ENCODE results near the gene TEX101. TPM values are rescaled to one million over a fixed set of nuclear protein-coding genes. Genes with fewer than 3 reads are reported as not detected.
"Not testable (repeated sequence)": the region's sequence is repeated elsewhere in the genome, so short reads cannot be mapped to it uniquely, and the experiment has no call there.

The TEX101 gene
- total RNA-seq, 2 donors from 2014 or later, result not detected

DNA sequence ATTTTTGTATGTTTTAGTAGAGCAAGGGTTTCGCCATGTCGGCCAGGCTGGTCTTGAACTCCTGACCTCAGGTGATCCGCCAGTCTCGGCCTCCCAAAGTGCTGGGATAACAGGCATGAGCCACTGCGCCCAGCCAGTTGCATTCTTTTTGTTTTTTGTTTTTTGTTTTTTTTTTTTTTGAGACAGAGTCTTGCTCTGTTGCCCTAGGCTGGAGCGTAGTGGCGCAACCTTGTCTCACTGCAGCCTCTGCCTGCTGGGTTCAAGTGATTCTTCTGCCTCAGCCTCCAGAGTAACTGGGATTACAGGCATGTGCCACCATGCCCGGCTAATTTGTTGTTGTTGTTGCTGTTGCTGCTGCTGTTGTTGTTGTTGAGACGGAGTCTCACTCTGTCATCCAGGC lies 29.4 kb downstream of the TEX101 start:
- not testable (repeated sequence) for ATAC-seq, DNase-seq
- intact Hi-C loops (cut with DNase I), result loop anchor here in 1 of 2 donors (10.0 kb wide), 1 partner anchor 211 kb away; no protein-coding TSS in a partner anchor

DNA sequence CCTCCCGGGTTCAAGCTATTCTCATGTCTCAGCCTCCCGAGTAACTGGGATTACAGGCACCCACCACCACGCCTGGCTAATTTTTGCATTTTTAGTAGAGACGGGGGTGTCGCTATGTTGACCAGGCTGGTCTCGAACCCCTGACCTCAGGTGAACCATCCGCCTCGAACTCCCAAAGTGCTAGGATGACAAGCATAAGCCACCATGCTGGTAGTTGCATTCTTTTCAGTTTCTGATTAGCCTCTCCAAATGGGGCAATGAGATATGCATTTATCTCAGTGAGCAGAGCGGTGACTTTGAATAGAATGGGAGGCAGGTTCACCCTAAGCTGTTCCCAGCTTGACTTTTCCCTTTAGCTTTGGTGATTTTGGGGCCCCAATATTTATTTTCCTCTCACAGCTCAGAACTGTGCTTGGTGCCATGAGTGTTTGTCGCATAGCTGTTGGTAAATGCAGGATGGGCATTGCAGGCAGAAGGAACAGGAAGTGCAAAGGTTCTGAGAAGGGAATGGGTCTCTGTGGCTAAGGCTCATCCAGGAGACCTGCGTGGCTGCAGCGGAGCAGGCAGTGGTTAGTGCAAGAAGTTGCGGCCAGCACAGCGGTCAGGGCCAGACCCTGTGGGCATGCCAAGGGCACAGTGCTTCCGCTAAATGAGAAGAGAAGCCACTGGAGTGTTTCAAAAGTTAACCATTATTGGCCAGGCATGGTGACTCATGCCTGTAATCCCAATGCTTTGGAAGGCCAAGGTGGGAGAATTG lies 30.0 kb downstream of the TEX101 start:
- DNase-seq, result no peak
- intact Hi-C loops (cut with DNase I), result loop anchor here in 1 of 2 donors (10.0 kb wide), 1 partner anchor 210 kb away; no protein-coding TSS in a partner anchor
- no peak for ATAC-seq

DNA sequence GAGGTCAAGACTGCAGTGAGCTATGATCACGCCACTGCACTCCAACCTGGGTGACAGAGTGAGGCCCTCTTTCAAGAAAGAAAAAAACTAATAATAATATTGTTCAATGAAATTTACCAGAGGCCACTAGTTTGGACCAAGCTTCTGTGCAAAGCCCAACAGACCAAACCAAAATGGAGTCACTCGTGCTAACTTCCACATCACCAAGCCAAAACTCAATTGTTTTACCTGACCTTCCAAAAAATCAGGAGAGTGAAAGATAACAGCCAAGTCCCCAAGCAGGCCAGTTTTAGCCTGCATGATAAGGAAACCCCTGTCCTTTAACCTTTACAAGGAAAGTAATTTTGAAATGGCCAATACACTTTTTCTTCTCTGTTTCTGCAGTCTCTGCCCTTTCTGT lies 30.7 kb downstream of the TEX101 start:
- ATAC-seq, result no peak
- DNase-seq, result no peak
- intact Hi-C loops (cut with DNase I), result loop anchor here in 1 of 2 donors (10.0 kb wide), 1 partner anchor 209 kb away; no protein-coding TSS in a partner anchor

DNA sequence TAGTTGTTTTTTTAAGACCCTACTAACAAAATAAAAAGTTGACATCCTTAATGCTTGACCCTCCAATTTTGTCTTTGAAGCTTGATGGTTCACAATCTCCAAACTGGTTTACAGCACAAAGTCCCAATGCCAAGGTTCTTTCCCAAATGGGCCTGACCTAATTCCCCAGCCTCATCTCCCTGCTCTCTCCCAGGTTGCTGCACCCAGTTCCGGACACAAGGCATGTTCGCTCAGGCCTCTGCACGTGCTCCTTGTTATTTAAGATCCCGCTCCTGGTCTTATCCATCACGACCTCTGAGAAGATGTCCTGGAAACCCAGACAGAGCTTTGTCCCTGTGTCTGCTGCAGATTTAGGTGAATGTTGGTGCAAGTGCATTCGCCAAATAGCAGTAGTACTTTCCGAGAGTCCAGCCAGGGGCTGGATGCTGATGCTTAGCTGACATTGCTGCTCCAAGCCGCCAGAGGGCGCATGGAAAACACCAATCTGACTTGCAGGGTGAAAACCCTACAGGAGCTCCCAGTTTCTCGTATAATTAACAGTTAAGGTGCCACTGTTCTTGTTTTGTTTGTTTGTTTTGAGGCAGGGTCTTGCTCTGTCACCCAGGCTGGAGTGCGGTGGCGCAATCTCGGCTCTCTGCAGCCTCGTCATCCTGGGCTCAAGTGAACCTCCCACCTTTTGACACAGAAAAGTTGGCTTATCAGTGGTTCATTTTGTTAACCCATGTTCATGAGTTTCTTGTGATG lies 32.2 kb downstream of the TEX101 start:
- intact Hi-C loops (cut with DNase I), result loop anchor here (1.0 to 10.0 kb wide), 3 partner anchors 72 to 208 kb away; no protein-coding TSS in a partner anchor
- DNase-seq, result peak; percentile 79
- peak; percentile 86 to 91 for ATAC-seq

DNA sequence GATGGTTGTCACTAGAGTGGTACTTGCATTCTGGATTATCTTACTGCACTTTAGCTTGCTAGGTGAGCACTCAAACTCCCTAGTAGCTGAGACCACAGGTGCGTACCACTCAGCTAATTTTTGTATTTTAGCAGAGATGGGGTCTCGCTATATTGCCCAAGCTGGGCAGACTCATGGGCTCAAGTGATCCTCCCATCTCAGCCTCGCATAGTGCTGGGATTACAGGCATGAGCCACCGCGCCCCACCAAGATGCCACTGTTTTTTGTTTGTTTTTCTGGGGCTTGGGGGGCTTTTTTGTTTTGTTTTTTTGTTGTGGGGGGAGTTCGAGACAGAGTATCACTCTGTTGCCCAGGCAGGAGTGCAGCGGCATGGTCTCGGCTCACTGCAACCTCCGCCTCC lies 33.0 kb downstream of the TEX101 start:
- intact Hi-C loops (cut with DNase I), result loop anchor here (1.0 to 10.0 kb wide), 3 partner anchors 71 to 207 kb away; no protein-coding TSS in a partner anchor
- DNase-seq (no peak), ATAC-seq (no peak)

DNA sequence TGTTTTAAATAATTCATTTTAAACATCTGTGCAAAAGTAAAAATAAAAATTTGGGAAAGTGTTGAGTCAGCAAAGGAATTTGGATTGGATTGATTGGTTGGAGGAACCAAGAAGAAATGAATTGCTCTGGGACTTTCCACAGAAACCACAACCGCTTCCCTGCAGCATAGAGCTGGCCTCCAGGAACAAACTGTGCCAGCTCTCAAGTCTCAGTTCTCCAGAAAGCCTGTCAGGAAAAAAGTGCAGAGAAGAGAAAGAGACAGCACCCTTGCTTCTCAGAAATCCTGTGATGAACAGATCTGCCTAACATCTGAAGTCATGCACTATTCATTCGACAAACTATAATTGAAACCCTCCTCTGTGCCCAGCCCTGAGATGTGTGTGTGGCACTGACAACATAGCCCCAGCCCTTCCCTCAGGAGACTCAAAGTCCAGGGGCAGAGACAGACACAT lies 35.9 kb downstream of the TEX101 start:
- ATAC-seq, result peak in 1 of 2 donors; percentile 39
- DNase-seq, result no peak
- intact Hi-C loops (cut with DNase I), result no loop called here

DNA sequence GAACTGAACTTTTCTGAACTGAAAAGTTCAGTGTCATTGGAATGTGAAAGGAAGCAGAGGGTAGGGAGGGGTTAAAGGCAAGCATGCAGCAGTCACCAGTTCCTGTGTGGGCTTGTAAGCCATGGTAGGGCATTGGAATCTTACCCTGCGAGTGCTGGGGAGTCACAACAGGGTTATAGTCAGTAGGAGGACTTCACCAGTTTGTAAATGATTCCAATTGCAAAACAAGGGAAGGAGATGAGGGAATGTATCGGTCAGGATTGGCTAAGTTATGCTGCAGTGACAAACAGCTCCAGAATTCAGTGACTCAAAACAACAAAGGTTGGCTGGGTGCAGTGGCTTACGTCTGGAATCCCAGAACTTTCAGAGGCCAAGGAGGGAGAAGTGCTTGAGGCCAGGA lies 37.9 kb downstream of the TEX101 start:
- no peak for DNase-seq
- no peak for ATAC-seq
- intact Hi-C loops (cut with DNase I), result no loop called here

DNA sequence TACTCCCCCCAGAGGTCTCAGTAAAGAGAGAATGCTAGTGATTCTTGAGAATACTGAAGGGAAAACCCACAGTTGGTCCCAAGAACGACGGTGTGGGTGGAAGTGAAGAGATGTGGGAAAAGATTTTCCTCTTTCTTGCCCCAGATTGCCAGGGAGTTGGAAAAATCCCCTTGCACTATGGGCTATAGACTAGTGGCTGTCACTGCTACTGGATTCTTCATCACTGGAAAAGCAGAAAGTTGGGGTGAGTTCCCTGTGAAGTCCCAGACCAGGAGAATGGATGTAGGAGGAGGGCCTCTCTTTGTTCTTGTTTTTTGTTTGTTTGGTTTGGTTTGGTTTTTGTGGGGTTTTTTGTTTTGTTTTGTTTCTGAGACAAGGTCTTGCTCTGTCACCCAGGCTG lies 39.3 kb downstream of the TEX101 start:
- ATAC-seq (no peak), DNase-seq (no peak)
- intact Hi-C loops (cut with DNase I), result no loop called here

DNA sequence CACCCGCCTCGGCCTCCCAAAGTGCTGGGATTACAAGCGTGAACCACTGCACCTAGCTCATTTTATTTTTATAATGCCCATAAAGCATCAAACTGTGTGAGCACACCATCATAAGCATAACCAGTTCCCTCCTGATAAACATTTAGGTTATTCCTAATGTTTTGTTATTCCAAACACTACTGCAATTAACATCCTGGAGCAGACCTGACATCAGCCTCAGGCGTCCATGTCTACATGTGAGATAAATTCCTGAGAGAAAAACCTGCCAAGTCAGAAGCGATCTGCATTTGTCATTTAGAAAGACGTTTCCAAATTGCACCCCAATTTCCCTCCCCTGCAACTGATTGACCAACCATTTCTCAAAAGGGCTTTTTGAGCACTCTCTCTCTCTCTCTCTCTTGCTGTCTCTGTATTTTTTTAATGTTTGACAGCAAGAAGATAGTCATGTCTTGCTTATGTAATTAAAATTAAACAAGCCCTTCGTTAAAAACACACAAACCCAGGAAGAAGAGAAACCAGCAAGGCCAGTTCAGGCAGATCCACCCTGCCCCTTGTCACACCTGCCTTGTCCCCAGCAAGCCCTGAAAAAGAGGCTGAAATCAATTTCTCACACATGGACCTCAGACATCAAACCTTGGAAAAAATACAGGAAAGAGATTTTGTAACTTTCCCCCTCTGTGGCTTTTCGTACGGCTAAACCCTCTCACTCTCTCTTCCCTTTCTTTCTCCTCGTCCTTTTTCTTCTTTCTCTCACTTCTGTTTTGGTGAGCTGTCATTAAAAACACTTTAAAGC lies 40.8 kb downstream of the TEX101 start:
- ATAC-seq (no peak), DNase-seq (no peak)
- intact Hi-C loops (cut with DNase I), result no loop called here

DNA sequence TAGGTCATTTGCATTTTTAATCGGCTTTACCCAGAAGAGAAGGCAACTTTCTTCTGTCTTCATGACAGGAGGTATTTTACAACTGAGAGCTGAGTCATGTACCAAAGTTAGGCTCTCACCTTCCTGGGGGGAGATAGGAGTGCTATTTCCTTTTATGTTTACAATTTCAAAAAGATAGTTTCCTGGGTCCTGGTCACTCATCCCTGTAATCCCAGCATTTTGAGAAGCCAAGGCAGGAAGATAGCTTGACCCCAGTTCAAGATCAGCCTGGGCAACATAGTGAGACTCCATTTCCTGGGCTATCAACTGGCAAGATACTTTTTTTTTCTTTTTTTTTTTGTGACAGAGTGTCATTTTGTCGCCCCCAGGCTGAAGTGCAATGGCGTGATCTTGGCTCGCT lies 43.1 kb downstream of the TEX101 start:
- intact Hi-C loops (cut with DNase I), result no loop called here
- DNase-seq (no peak), ATAC-seq (no peak)

DNA sequence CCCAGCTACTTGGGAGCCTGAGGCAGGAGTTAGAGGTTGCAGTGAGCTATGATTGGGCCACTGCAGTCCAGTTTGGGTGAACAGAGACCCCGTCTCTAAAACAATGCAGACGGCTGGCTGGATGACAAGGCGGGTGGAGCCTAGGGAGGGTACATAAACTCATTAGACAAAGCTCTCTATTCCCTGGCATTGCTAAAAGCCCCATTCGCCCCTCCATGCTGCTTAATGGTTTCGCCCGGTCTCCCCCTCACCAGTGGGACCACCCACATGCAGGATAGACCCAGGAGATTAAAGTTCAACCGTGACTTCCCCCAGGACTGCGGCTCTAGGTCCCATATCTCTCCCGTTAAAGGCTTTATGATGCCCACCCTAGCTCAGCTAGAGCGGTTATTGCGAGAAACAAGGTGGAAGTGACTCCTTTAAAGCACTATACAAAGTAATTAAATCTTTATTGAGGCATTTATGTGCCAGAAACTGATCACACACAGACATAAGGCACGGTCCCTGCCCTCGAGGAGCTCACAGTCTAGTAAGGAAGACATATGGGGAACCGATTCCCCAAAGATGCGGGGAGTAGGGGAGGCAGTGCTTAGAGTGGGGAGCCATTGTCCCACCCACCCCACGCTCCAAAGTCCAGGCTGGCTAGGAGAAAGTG lies 45.8 kb downstream of the TEX101 start:
- ATAC-seq (no peak), DNase-seq (no peak)
- intact Hi-C loops (cut with DNase I), result no loop called here

DNA sequence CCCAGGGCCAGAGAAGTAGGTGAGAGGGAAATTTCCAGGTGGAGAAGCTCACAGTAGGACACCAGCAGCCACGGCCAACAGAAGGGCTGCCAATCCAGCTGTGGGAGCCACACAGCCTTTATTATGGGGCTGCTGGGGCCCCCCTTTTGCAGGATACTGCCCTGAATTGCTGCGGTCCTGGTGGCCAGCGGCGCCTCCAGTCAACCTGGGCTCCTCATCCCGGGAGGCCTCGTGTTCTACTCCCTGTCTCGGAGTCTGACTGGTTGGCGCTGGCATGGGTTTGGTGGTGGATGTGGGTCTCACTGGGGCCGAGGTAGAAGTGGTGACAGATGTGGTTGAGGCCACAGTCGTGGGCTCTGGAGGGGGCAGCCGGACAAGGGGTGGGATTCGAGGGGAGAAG lies 46.6 kb downstream of the TEX101 start:
- ATAC-seq (no peak), DNase-seq (no peak)
- intact Hi-C loops (cut with DNase I), result no loop called here

DNA sequence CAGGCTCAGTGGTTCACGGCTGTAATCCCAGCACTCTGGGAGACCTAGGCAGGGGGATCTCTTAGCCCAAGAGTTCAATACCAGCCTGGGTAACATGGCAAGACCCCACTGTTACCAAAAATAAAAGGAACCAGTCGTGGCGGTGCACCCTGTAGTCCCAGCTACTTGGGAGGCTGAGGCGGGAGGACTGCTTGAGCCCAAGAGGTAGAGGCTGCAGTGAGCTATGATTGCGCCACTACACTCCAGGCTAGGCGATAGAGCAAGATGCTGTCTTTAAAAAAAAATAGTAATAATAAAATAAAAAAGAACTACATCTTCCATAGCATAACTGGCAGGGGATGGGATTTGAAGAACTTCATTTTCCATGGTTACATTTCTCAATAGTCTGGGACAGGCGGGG lies 47.7 kb downstream of the TEX101 start:
- ATAC-seq, result no peak
- DNase-seq, result no peak
- intact Hi-C loops (cut with DNase I), result no loop called here

DNA sequence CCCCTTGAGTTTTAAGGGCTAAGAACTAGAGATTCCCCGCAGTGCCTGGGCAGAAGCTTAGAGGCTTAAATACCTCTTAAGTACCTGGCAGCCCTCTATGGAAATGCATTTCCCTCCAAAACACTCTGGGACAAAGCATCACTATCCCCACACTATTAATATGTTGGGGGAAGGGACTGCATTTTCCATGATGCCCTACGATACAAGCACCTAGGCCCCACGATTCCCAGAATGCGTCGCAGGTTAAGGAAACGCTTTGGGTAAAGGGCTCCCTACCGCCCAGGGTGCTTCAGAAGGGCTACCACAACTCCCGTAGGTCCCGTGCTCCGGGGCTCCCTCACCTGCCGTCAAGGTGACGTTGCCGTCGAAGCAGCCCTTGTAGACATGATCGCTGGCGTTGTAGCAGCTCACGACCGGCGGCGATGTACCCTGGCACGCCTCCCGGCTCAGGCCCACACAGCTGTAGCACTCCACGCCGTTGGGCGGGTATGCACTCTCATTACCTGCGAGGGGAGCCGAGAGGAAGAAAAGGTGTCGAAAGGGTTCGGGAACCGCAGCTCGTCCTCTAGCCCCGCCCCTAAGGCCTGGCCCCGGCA lies 48.2 kb downstream of the TEX101 start:
- DNase-seq, result no peak
- ATAC-seq, result no peak
- intact Hi-C loops (cut with DNase I), result no loop called here

DNA sequence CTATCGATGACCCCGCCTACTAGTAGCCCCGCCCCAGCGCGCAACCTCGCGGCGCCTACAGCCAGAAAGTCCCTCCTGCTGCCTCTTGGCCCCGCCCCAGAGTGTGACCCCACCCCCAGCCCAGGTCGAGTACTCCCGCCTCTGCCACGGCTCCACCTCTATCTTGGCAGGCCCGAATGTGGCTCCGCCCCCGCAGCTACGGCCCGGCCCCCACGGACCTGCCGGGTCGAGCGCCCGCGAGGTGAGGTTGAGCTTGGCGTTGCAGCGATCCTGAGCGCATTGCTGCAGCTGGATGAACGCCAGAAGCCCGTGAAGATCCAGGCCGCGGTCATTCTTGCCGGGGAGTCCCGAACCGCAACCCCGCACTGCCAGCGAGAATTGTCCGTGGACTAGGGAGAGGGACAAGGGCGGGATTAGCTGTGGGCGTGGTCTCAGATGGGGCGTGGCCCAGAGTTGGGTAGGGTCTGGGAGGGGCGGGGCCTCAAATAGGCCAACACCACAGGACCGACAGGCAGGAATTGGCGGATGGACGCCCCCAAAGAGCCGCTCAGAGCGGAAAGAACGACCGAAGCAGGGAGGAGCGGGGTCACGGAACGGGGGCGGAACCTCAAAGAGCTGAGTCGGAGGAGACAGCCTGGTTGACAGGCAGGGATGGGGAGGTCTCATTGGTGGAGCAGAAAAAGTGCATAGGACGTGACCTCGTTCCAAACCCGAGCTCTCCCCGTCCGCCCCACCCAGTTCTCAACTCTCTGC lies 48.9 kb downstream of the TEX101 start:
- intact Hi-C loops (cut with DNase I), result no loop called here
- ATAC-seq (peak; percentile 95 to 96), DNase-seq (peak; percentile 98)

DNA sequence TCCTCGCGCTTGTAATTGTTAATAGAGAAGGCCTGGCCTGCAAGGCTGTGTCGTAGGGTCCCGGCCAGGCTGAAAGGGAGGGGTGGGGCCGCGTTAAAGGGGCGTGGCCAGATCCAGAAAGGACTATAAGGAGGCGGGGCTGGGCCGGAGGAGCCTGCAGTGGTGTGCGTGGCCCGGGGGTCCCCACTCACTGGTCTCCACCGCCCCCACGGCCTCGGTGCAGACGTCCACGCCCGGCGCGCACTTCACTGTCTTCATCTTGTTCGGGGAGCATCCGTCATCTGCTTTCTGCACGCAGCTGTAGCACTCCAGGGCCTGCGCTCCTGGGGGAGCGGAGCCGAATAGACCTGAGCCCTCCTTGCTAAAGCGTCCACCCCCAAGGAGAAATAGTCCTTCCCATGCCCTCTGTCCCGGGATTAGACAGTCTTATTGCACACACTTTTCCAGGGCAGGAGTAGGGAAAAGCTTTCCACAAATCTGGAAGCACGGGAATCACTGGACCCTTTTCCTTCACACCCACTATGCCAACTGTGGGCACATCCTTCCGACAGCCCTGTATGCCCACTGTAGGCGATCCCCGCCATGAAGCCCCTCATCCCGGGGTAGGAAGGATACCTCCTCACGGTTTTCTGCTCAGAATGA lies 49.6 kb downstream of the TEX101 start:
- intact Hi-C loops (cut with DNase I), result no loop called here
- ATAC-seq (peak; percentile 66 to 77), DNase-seq (peak; percentile 86)

DNA sequence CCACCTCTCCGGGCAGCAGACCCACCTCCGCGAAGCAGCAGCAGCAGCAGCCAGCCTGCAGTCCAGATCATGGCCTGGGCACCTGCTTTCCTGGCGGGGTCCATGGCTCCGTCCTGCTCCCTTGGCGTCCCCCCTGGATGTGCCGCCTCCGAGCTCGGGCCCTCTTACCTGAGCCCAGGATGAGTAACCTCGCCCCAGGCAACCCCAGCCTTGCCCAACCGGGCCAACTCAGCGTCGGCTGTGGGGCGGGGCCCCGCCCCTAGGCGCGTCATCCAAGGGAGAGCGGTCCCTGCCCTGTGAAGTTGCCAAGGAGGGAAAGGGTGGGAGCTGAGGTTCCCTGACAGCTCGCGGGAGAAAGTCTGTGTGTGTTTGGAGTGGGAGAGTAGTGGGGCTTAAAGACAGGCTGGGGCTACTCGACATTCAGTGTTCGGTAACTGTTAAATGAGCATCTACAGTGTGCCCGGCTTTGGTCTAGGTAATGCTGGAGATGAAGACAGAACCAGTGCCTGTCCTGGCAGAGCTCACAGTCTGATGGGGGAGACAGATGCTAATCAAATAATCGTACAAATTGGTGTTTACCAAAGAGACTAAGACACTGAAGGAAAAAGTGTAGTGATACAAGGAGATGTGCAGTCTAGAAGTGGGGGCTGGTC lies 50.9 kb downstream of the TEX101 start, which contains the start of gene LYPD3:
Gene LYPD3 (minus strand): TSS at position 141 of the 653 bp plus-strand sequence. CDS start 37 bp downstream, at position 104.
- no peak for ATAC-seq
- DNase-seq, result peak; percentile 50
- intact Hi-C loops (cut with DNase I), result no loop called here

Measured in left cardiac atrium (tissue), 4 donors.